ENCODE results near the gene CCDC80. TPM values are rescaled to one million over a fixed set of nuclear protein-coding genes. Genes with fewer than 3 reads are reported as not detected.
A peak's percentile ranks its signal among the peaks of the same experiment; 100 is the strongest.

The CCDC80 gene
- total RNA-seq, 1 donor from 2014 or later: 11.6 TPM

DNA sequence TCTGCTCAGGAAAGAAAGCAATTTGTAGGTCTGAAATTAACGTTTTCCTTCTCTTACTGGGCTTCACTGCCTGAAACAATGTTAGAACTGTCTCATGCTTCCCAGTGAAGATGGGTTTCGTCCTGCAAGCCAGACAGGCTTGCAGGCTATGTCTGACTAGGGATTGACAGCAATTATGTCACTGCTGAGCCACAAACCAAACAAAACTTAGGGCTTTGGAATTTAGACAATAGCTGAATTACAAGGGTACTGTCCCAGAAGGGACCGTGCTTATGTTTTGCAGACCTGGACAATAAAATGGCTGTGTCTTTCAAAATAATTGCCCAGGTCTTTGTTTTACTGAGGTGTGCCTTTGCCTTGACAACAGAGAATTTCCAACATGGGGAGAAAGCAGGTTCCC lies 46.3 kb upstream of the CCDC80 start:
- H3K4me3 ChIP-seq (ENCODE audit: low read depth, low read length): no peak overlapping the region
- DNase-seq (ENCODE audit: low read depth): no peak
- TF ChIP-seq, protein P1, sequence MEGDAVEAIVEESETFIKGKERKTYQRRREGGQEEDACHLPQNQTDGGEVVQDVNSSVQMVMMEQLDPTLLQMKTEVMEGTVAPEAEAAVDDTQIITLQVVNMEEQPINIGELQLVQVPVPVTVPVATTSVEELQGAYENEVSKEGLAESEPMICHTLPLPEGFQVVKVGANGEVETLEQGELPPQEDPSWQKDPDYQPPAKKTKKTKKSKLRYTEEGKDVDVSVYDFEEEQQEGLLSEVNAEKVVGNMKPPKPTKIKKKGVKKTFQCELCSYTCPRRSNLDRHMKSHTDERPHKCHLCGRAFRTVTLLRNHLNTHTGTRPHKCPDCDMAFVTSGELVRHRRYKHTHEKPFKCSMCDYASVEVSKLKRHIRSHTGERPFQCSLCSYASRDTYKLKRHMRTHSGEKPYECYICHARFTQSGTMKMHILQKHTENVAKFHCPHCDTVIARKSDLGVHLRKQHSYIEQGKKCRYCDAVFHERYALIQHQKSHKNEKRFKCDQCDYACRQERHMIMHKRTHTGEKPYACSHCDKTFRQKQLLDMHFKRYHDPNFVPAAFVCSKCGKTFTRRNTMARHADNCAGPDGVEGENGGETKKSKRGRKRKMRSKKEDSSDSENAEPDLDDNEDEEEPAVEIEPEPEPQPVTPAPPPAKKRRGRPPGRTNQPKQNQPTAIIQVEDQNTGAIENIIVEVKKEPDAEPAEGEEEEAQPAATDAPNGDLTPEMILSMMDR (conservative IDR thresholded peaks at IDR 0.05; ENCODE audit: low read depth, low read length): no peak

DNA sequence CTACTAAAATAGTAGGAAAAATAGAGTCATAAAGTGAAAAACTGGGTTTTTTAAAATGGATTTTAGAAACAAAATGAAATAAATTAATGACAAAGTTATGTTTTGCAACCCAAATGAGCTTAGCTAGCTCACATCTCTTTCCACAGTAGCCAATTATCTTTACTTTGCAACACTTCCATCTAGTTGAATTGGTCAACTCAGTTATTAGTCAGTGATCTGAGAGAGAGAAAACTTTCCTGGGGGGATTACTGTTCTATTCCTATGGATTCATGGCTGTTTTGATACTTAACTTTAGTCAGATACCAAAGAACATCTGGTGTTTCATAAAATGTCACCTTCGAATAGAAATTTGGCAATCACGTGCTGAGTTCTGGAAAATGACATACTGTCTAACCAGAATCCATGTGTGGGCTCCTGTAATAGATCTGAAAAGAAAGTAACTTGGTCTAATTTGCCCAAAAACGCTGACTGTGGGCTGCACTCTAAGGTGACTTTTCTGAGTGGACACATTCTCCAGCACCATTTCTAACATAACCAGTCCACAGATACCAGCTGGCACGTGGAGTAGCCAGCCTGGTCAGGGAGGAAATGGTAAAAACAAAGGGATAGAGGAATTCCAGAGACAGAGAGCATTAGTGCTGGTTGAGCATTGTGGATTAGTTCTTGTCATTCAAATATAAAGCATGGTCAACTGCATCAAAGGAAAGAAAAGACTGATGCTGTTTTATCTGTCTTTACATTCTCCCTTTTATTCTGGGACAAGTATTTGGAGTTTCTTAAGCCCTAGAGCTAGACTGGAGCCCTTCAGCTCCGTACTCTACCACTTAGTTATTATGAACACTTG lies 45.2 kb upstream of the CCDC80 start:
- TF ChIP-seq, protein P1 (conservative IDR thresholded peaks at IDR 0.05; ENCODE audit: low read depth, low read length): no peak
- no peak overlapping the region for H3K4me3 ChIP-seq (ENCODE audit: low read depth, low read length)
- no peak for DNase-seq (ENCODE audit: low read depth)

DNA sequence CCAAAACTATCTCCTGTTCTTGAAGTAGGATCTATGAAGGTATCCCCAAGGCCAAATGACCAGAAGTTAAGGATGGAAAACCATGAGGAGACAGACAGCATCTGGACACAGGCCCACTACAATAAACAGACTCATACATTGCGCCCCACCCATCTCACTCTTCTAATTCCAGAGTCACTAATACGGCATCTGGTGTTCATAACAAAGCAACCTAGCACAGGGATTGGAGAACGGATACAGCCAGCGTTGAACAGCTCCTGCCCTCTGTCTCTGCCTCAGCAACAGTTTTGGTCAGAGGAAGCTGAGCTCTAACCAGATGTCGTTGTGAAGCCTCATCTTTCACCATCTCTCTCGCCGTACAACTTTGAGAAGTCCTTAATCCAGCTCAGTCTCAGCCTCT lies 44.5 kb upstream of the CCDC80 start:
- no peak for DNase-seq (ENCODE audit: low read depth)
- H3K4me3 ChIP-seq (ENCODE audit: low read depth, low read length): no peak overlapping the region
- TF ChIP-seq, protein P1 (conservative IDR thresholded peaks at IDR 0.05; ENCODE audit: low read depth, low read length): no peak

DNA sequence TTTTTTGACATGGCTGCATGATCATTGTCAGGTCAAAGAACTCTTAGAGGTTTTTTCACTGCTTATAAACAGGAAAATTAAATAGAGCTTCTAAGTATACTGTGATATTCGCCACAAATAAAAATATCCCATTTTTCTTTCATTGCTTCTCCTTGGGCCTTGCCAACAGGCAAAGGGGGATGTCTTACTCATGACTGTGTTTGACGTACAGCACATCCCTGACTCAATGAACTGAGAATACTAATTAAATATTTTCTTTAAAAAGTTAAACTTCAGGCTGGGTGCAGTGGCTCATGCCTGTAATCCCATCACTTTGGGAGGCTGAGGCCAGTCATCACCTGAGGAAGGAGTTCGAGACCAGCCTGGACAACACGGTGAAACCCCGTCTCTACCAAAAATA lies 41.4 kb upstream of the CCDC80 start:
- TF ChIP-seq, protein P1 (conservative IDR thresholded peaks at IDR 0.05; ENCODE audit: low read depth, low read length): no peak
- no peak for DNase-seq (ENCODE audit: low read depth)
- no peak overlapping the region for H3K4me3 ChIP-seq (ENCODE audit: low read depth, low read length)

DNA sequence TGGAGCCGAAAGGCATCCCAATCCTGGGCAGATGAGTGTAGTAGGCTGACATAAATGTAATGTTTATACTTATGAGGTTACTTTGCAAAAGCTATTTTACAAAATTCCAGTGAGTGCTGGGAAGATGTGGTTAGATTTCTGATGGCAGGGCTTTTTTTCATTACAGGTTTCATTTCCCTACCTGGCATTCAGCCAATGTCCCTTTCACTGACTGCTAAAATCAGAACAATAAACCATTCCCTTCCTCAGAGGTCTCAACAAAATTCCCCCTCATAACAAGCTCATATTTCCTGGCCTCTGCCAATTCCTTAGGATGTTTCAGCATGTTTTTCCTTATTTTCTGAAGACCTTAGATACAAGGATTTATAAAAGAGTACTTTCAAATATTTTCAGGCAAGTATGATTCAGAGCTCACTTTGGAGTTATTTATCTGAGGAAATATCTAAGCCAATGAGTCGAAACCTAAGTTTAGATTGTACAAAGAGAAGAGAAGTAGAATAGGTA lies 40.9 kb upstream of the CCDC80 start:
- H3K4me3 ChIP-seq (ENCODE audit: low read depth, low read length): no peak overlapping the region
- TF ChIP-seq, protein P1 (conservative IDR thresholded peaks at IDR 0.05; ENCODE audit: low read depth, low read length): no peak
- DNase-seq (ENCODE audit: low read depth): peak; percentile 48

DNA sequence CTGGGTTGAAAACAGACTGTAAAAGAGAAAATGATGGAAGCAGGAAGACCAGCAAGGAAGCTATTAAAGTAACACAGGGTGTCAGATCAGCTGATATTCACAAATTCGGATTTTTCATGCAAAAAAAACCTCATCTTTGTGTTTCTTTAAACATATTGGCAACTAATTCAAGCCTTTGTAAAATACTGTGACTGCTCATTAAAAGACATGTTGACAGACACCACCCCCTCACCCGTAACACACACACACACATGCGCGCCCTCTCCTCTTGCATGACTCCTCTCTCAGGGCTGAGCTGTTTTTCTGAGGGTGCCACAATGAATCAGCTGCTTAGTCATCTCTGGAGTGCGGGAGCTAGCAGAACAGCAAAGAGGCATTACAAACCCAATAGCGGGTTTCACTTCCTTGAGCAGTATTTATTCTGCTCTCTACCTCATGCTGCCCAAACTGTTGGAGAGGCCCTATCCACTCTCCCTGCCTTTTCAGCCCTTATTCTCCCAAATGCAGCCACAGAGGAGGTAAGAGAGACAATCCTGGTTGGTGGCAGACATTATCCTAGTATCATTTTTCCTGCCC lies 35.8 kb upstream of the CCDC80 start:
- H3K4me3 ChIP-seq (ENCODE audit: low read depth, low read length): no peak overlapping the region
- DNase-seq (ENCODE audit: low read depth): peak; percentile 93
- TF ChIP-seq, protein P1 (conservative IDR thresholded peaks at IDR 0.05; ENCODE audit: low read depth, low read length): no peak
